ENCODE results near the gene VOPP1. TPM values are rescaled to one million over a fixed set of nuclear protein-coding genes. Genes with fewer than 3 reads are reported as not detected.

The VOPP1 gene
- total RNA-seq, 1 experiment from 2014 or later, result 30.3 TPM

- Histone ChIP-seq H3K27ac (ENCODE audit: low read depth, low read length) (no peak overlapping the region), H4K20me1 (ENCODE audit: insufficient read depth) (no peaks in the 10 kb centered on the region), H3K4me3 (replicated peaks in 1 of 2; ENCODE audit: low read depth in 1 of 2, low read length in 2 of 2) (no peak overlapping the region), H3K4me1 (ENCODE audit: control insufficient read depth in 1 of 2, insufficient read depth in 2 of 2, low read length in 2 of 2) (no peaks in the 10 kb centered on the region), H3K79me2 (ENCODE audit: insufficient read depth, low read length) (no peaks in the 10 kb centered on the region), H3K36me3 (ENCODE audit: control insufficient read depth in 1 of 2, insufficient read depth in 2 of 2, low read length in 2 of 2) (no peaks in the 10 kb centered on the region), H3K4me2 (ENCODE audit: low read length) (no peak overlapping the region), H3K27me3 (ENCODE audit: insufficient read depth, low read length) (no peaks in the 10 kb centered on the region), H3K9ac (ENCODE audit: low read length) (no peak overlapping the region), H2AFZ (ENCODE audit: low read depth, low read length, poor library complexity, severe bottlenecking) (no peak overlapping the region), H3K9me3 (ENCODE audit: control insufficient read depth in 1 of 2, insufficient read depth in 1 of 2, low read depth in 1 of 2, low read length in 2 of 2) (no peaks in the 10 kb centered on the region), H3K9me2 (ENCODE audit: insufficient read depth) (no peaks in the 10 kb centered on the region)
- DNase-seq (ENCODE audit: low read depth, low spot score) (no peak), ATAC-seq (no peak)
- ChIA-PET CTCF (no interaction called here), RAD21 (ENCODE audit: low non-redundant PET in 1 of 2, low total read pairs in 2 of 2, uncharacterized antibody in 2 of 2, unreplicated experiment in 2 of 2) (no interaction called here), POLR2A (no interaction called here)
- intact Hi-C loops (cut with micrococcal nuclease), result no loop called here
- BruUV-seq (replicated peaks), result no TSS peak
- no peak for TF ChIP-seq SIN3A (IDR thresholded peaks at IDR 0.05; ENCODE audit: low read depth)
Observed at GRCh38 chr7:55449992-55450535, 122.2 kb downstream of the VOPP1 start.

- DNase-seq (ENCODE audit: low read depth, low spot score) (no peak), ATAC-seq (no peak)
- intact Hi-C loops (cut with micrococcal nuclease), result no loop called here
- Histone ChIP-seq H3K27ac (ENCODE audit: low read depth, low read length) (no peak overlapping the region), H3K9ac (ENCODE audit: low read length) (no peak overlapping the region), H3K9me3 (ENCODE audit: control insufficient read depth in 1 of 2, insufficient read depth in 1 of 2, low read depth in 1 of 2, low read length in 2 of 2) (no peaks in the 10 kb centered on the region), H4K20me1 (ENCODE audit: insufficient read depth) (no peaks in the 10 kb centered on the region), H3K36me3 (ENCODE audit: control insufficient read depth in 1 of 2, insufficient read depth in 2 of 2, low read length in 2 of 2) (no peaks in the 10 kb centered on the region), H3K4me1 (ENCODE audit: control insufficient read depth in 1 of 2, insufficient read depth in 2 of 2, low read length in 2 of 2) (no peaks in the 10 kb centered on the region), H2AFZ (ENCODE audit: low read depth, low read length, poor library complexity, severe bottlenecking) (no peak overlapping the region), H3K27me3 (ENCODE audit: insufficient read depth, low read length) (no peaks in the 10 kb centered on the region), H3K4me2 (ENCODE audit: low read length) (no peak overlapping the region), H3K4me3 (replicated peaks in 1 of 2; ENCODE audit: low read depth in 1 of 2, low read length in 2 of 2) (no peak overlapping the region), H3K9me2 (ENCODE audit: insufficient read depth) (no peaks in the 10 kb centered on the region), H3K79me2 (ENCODE audit: insufficient read depth, low read length) (no peaks in the 10 kb centered on the region)
- TF ChIP-seq SIN3A (IDR thresholded peaks at IDR 0.05; ENCODE audit: low read depth) (no peak), SRF (IDR thresholded peaks at IDR 0.05; ENCODE audit: low read depth) (no peak), CBX3 (IDR thresholded peaks at IDR 0.05; ENCODE audit: low read depth) (no peak), JUND (IDR thresholded peaks at IDR 0.05) (no peak), ZNF274 (IDR thresholded peaks at IDR 0.05; ENCODE audit: low read depth, low read length) (no peak), POLR2A (IDR thresholded peaks at IDR 0.05; ENCODE audit: borderline replicate concordance, extremely low read depth, insufficient read depth, insufficient read length) (no peak), ZBTB33 (IDR thresholded peaks at IDR 0.05; ENCODE audit: extremely low read depth, insufficient replicate concordance, low read length) (no peak), YY1 (IDR thresholded peaks at IDR 0.05; ENCODE audit: extremely low read depth, insufficient replicate concordance, low read depth, low read length) (no peak), TCF7L2 (IDR thresholded peaks at IDR 0.05; ENCODE audit: borderline replicate concordance, extremely low read depth, insufficient read depth, insufficient read length) (no peak), CTCF (IDR thresholded peaks at IDR 0.05 in 2 of 3, conservative IDR thresholded peaks at IDR 0.05 in 1 of 3; ENCODE audit: borderline replicate concordance in 1 of 3, insufficient read depth in 1 of 3, low read depth in 2 of 3, low read length in 2 of 3) (no peak), ATF3 (IDR thresholded peaks at IDR 0.05) (no peak), EZH2 (IDR thresholded peaks at IDR 0.05) (no peak)
- CTCF ChIA-PET, result no interaction called here
- POLR2A ChIA-PET, result no interaction called here
- no TSS peak for BruUV-seq (replicated peaks)
- RAD21 ChIA-PET (ENCODE audit: low non-redundant PET in 1 of 2, low total read pairs in 2 of 2, uncharacterized antibody in 2 of 2, unreplicated experiment in 2 of 2), result no interaction called here
Observed at GRCh38 chr7:55449205-55449991, 122.9 kb downstream of the VOPP1 start.

Data from HCT116 (cell line).